Hepatocyte (in vitro differentiated cells): Measurements from ENCODE around the gene SNCB. TPM values are rescaled to one million over a fixed set of nuclear protein-coding genes. Genes with fewer than 3 reads are reported as not detected.

Source experiments
- DNase-seq: peaks from one replicate; pipeline ENCODE4 v3.0.0-alpha.2; 2016; ENCODE audit warnings: low spot score
- H2AFZ ChIP-seq: fragments of 200-600 bp; sonication (generic); 2 replicates; pipeline ENCODE4 v1.6.0; 2016; ENCODE audit warnings: antibody characterized with exemption, mild to moderate bottlenecking
- H3K27ac ChIP-seq: fragments of 200-600 bp; sonication (generic); 2 replicates; pipeline ENCODE4 v1.5.1; 2016; ENCODE audit warnings: mild to moderate bottlenecking
- H3K27me3 ChIP-seq: fragments of 200-600 bp; sonication (generic); 2 replicates; pipeline ENCODE4 v1.6.1; 2016
- H3K36me3 ChIP-seq: fragments of 200-600 bp; sonication (generic); replicated peaks from 2 replicates; pipeline ENCODE4 v1.5.1; 2016; ENCODE audit warnings: low read depth; ENCODE audit not compliant: insufficient read depth
- H3K4me1 ChIP-seq: fragments of 200-600 bp; sonication (generic); 2 replicates; pipeline ENCODE4 v1.5.1; 2016; ENCODE audit warnings: mild to moderate bottlenecking, moderate library complexity; ENCODE audit not compliant: insufficient read depth
- H3K4me2 ChIP-seq: fragments of 200-600 bp; sonication (generic); 2 replicates; pipeline ENCODE4 v1.6.0; 2016
- H3K4me3 ChIP-seq: fragments of 200-600 bp; sonication (generic); 2 replicates; pipeline ENCODE4 v1.5.1; 2016; ENCODE audit warnings: mild to moderate bottlenecking
- H3K79me2 ChIP-seq: fragments of 200-600 bp; sonication (generic); 2 replicates; pipeline ENCODE4 v1.6.0; 2017; ENCODE audit warnings: mild to moderate bottlenecking
- H3K9me2 ChIP-seq: fragments of 200-600 bp; sonication (generic); replicated peaks from 2 replicates; pipeline ENCODE4 v1.6.0; 2017; ENCODE audit warnings: mild to moderate bottlenecking; ENCODE audit not compliant: insufficient read depth
- H3K9me3 ChIP-seq: fragments of 200-600 bp; sonication (generic); 2 replicates; pipeline ENCODE4 v1.5.1; 2016; ENCODE audit warnings: low read depth, mild to moderate bottlenecking
- H4K20me1 ChIP-seq: fragments of 200-600 bp; sonication (generic); 2 replicates; pipeline ENCODE4 v1.6.0; 2016; ENCODE audit warnings: mild to moderate bottlenecking; ENCODE audit not compliant: insufficient read depth, poor library complexity, severe bottlenecking
- CTCF ChIP-seq: fragments of 200-600 bp; sonication (generic); IDR thresholded peaks from 2 replicates; pipeline ENCODE4 v1.5.1; 2016; ENCODE audit warnings: antibody characterized with exemption, mild to moderate bottlenecking; ENCODE audit not compliant: poor library complexity
- EZH2 ChIP-seq: fragments of 200-600 bp; sonication (generic); IDR thresholded peaks from 2 replicates; pipeline ENCODE4 v1.6.1; 2016; ENCODE audit warnings: antibody characterized with exemption, mild to moderate bottlenecking, borderline replicate concordance
- EZH2phosphoT487 ChIP-seq: fragments of 200-600 bp; sonication (generic); IDR thresholded peaks from one replicate; pipeline ENCODE4 v1.6.1; 2018; ENCODE audit warnings: antibody characterized with exemption, mild to moderate bottlenecking, low read depth, moderate library complexity; ENCODE audit not compliant: unreplicated experiment, severe bottlenecking
- WGBS: methylation state at CpG from one replicate; pipeline ENCODE4 v1.1.6; 2016; ENCODE audit warnings: low lambda C conversion rate; ENCODE audit errors: missing lambda C conversion rate; 5-methylcytosine and 5-hydroxymethylcytosine counted together
- polyA plus RNA-seq: library from polyadenylated mRNA; unstranded; fragments of >200 nt; fragmentation: Nextera tagmentation; extraction: Ambion mirVana; gene quantifications from 2 replicates; pipeline ENCODE4 v1.2.1, GENCODE V29; 2016
- total RNA-seq: library from RNA; depleted of rRNA; stranded (reverse); fragments of >200 nt; gene quantifications from 2 replicates; pipeline ENCODE4 v1.2.3, GENCODE V29; 2014

The SNCB gene
- total and polyA plus RNA-seq, 2 experiments from 2014 or later, result 0.57 TPM; not detected in 1

- WGBS, result 48% methylated on average over 12 of the region's 15 CpGs
- H4K20me1 ChIP-seq, result no peaks in the 10 kb centered on the region
- no peaks in the 10 kb centered on the region for H3K27me3 ChIP-seq
- H3K9me2 ChIP-seq, result no peaks in the 10 kb centered on the region
- no peak overlapping the region for H2AFZ ChIP-seq
- DNase-seq, result no peak
- H3K79me2 ChIP-seq, result peaks cover 2% of the 10 kb centered on the region
- TF ChIP-seq CTCF (no peak), EZH2 (no peak), EZH2phosphoT487 (no peak)
- H3K4me3 ChIP-seq, result no peak overlapping the region
- H3K9me3 ChIP-seq, result no peaks in the 10 kb centered on the region
- no peaks in the 10 kb centered on the region for H3K36me3 ChIP-seq
- peaks cover 4% of the 10 kb centered on the region for H3K4me1 ChIP-seq
- H3K4me2 ChIP-seq, result no peak overlapping the region
- H3K27ac ChIP-seq, result no peak overlapping the region
Observed at GRCh38 chr5:176642675-176643490, 12.5 kb upstream of the SNCB start.

- Histone ChIP-seq H3K27ac (no peak overlapping the region), H3K9me2 (no peaks in the 10 kb centered on the region), H3K4me2 (no peak overlapping the region), H3K36me3 (no peaks in the 10 kb centered on the region), H3K27me3 (no peaks in the 10 kb centered on the region), H3K79me2 (no peaks in the 10 kb centered on the region), H3K9me3 (no peaks in the 10 kb centered on the region), H3K4me3 (no peak overlapping the region), H2AFZ (no peak overlapping the region), H4K20me1 (no peaks in the 10 kb centered on the region), H3K4me1 (no peaks in the 10 kb centered on the region)
- no peak for DNase-seq
- TF ChIP-seq EZH2, result no peak
- TF ChIP-seq EZH2phosphoT487, result no peak
- TF ChIP-seq CTCF, result no peak
- WGBS, result 76% methylated on average over 4 of the region's 4 CpGs
Observed at GRCh38 chr5:176640616-176641015, 10.3 kb upstream of the SNCB start.

GRCh38 chr5:176639981-176640380 is 9.6 kb upstream of the SNCB start:
- TF ChIP-seq EZH2, result no peak
- TF ChIP-seq CTCF, result no peak
- no peak for TF ChIP-seq EZH2phosphoT487
- WGBS, result 86% methylated on average over 4 of the region's 4 CpGs
- H2AFZ ChIP-seq, result no peak overlapping the region
- no peak overlapping the region for H3K27ac ChIP-seq
- H3K9me2 ChIP-seq, result no peaks in the 10 kb centered on the region
- no peak for DNase-seq
- no peaks in the 10 kb centered on the region for H3K79me2 ChIP-seq
- no peak overlapping the region for H3K4me3 ChIP-seq
- no peak overlapping the region for H3K4me2 ChIP-seq
- no peaks in the 10 kb centered on the region for H3K4me1 ChIP-seq
- H3K27me3 ChIP-seq, result no peaks in the 10 kb centered on the region
- no peaks in the 10 kb centered on the region for H4K20me1 ChIP-seq
- H3K36me3 ChIP-seq, result no peaks in the 10 kb centered on the region
- H3K9me3 ChIP-seq, result no peaks in the 10 kb centered on the region
